ENCODE data around the gene FYN. TPM values are rescaled to one million over a fixed set of nuclear protein-coding genes. Genes with fewer than 3 reads are reported as not detected.

FYN gene
- total and polyA plus RNA-seq, 2 of the 4 experiments (the other 2 are of a cell fraction) = 30.8 to 36.4 TPM

DNA sequence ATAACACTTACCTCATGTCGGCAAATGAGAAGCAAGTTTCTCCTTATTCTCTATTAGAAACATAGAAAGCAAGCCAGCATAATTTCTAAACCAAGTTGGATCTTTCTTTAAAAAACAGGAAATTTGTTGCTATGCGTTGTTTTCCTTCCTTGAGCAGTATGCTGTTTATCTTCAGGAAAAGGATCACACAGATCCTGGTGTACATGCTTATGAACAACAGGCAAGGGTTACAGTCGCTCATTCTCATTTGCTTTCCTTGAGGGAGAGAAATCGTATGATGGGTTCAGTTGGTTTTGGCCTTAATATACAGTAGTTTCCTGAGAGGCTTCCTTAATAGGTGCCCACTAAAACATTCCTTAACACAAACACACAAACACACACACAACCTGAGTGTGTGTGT lies 118.8 kb downstream of the FYN start:
- in situ Hi-C loops (cut with MboI; ENCODE audit: low sequenced_read_pairs) = no loop called here
- TF ChIP-seq MXI1 (IDR thresholded peaks at IDR 0.05; ENCODE audit: borderline replicate concordance, low read depth, low read length) = no peak
- no peak for TF ChIP-seq NFE2L2 (IDR thresholded peaks at IDR 0.05; ENCODE audit: low read depth, low read length)
- TF ChIP-seq, protein P1, sequence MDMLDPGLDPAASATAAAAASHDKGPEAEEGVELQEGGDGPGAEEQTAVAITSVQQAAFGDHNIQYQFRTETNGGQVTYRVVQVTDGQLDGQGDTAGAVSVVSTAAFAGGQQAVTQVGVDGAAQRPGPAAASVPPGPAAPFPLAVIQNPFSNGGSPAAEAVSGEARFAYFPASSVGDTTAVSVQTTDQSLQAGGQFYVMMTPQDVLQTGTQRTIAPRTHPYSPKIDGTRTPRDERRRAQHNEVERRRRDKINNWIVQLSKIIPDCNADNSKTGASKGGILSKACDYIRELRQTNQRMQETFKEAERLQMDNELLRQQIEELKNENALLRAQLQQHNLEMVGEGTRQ (IDR thresholded peaks at IDR 0.05; ENCODE audit: low read depth, low read length) = no peak
- TF ChIP-seq POLR2A (IDR thresholded peaks at IDR 0.05; ENCODE audit: low read depth, low read length) = no peak
- TF ChIP-seq BHLHE40 (IDR thresholded peaks at IDR 0.05; ENCODE audit: low read depth, low read length) = no peak
- no peak for TF ChIP-seq SMC3 (IDR thresholded peaks at IDR 0.05; ENCODE audit: low read depth, low read length)
- no peak for TF ChIP-seq RFX5 (IDR thresholded peaks at IDR 0.05; ENCODE audit: low read depth, low read length)
- TF ChIP-seq FOS (IDR thresholded peaks at IDR 0.05; ENCODE audit: low read depth, low read length) = no peak
- TF ChIP-seq RAD21 (IDR thresholded peaks at IDR 0.05; ENCODE audit: low read length) = no peak
- no peak for TF ChIP-seq ELK1 (IDR thresholded peaks at IDR 0.05; ENCODE audit: borderline replicate concordance, low read depth, low read length)
- TF ChIP-seq CTCF (conservative IDR thresholded peaks at IDR 0.05; ENCODE audit: low read depth, low read length) = no peak
- no peak for TF ChIP-seq MAZ (IDR thresholded peaks at IDR 0.05; ENCODE audit: borderline replicate concordance, low read depth, low read length)
- no peak for TF ChIP-seq RCOR1 (IDR thresholded peaks at IDR 0.05; ENCODE audit: insufficient replicate concordance, low read length)
- no peak for TF ChIP-seq CHD1 (IDR thresholded peaks at IDR 0.05; ENCODE audit: low read depth, low read length)
- no peak for TF ChIP-seq MAFK (IDR thresholded peaks at IDR 0.05; ENCODE audit: low read depth, low read length)
- no peak for TF ChIP-seq CEBPB (IDR thresholded peaks at IDR 0.05; ENCODE audit: low read depth, low read length)
- H3K14ac ChIP-seq (replicated peaks; ENCODE audit: low read depth, low read length) = no peak overlapping the region
- dilution Hi-C loops (cut with HindIII; ENCODE audit: low sequenced_read_pairs, unreplicated experiment) = no loop called here
- H3K9me1 ChIP-seq (ENCODE audit: insufficient read depth, low read length) = peaks cover 15% of the 10 kb centered on the region
- no peaks in the 10 kb centered on the region for H4K20me1 ChIP-seq (ENCODE audit: insufficient read depth, low read length)
- no peak overlapping the region for H3K9ac ChIP-seq (ENCODE audit: low read depth, low read length)
- no peak overlapping the region for H2BK120ac ChIP-seq (ENCODE audit: low read depth, low read length)
- H4K5ac ChIP-seq (ENCODE audit: low read depth, low read length) = no peak overlapping the region; the same call in 1 of the 2 replicates
- H2AK9ac ChIP-seq (replicated peaks; ENCODE audit: low read depth, low read length, poor library complexity) = no peak overlapping the region
- no peak overlapping the region for H3K4me3 ChIP-seq (ENCODE audit: insufficient read depth, low read depth, low read length)
- no CpG with 5 or more reads among the region's 4 CpGs for WGBS, 2 experiments (ENCODE audit: extremely low coverage in 2 of 2, insufficient read length in 1 of 2)
- no peak overlapping the region for H2BK20ac ChIP-seq (ENCODE audit: low read depth, low read length)
- no peak overlapping the region for H3K4me2 ChIP-seq (ENCODE audit: low read depth, low read length)
- ChIA-PET CTCF (interaction anchor here (0.9 kb wide), 1 partner anchor 9 kb away, joined by 4 read pairs; no protein-coding TSS in a partner anchor), POLR2A (ENCODE audit: unreplicated experiment) (no interaction called here)
- H3K56ac ChIP-seq (ENCODE audit: extremely low read depth, insufficient read depth, low read length) = no peak overlapping the region
- no peak overlapping the region for H3K23ac ChIP-seq (ENCODE audit: low read depth, low read length)
- BruUV-seq (replicated peaks) = no TSS peak
- intact Hi-C loops (cut with micrococcal nuclease) = no loop called here
- no peak for DNase-seq
- no peak overlapping the region for H2BK15ac ChIP-seq (ENCODE audit: low read depth, low read length)
- no peak overlapping the region for H2AK5ac ChIP-seq (ENCODE audit: low read depth, low read length)
- H3K4me1 ChIP-seq (ENCODE audit: control insufficient read depth, insufficient read depth, low read length) = peaks cover 12% of the 10 kb centered on the region
- no peak for ATAC-seq (ENCODE audit: low read depth)
- no peak overlapping the region for H2BK5ac ChIP-seq (ENCODE audit: low read depth, low read length, poor library complexity, severe bottlenecking)
- no peaks in the 10 kb centered on the region for H3K36me3 ChIP-seq (ENCODE audit: control insufficient read depth, insufficient read depth, low read length)
- H3K4ac ChIP-seq (ENCODE audit: low read depth, low read length) = no peak overlapping the region
- no peaks in the 10 kb centered on the region for H3K27me3 ChIP-seq (ENCODE audit: control insufficient read depth, insufficient read depth, low read length)
- peaks cover 21 to 28% of the 10 kb centered on the region in 2 experiments for H3K79me1 ChIP-seq (ENCODE audit: low read depth in 1 of 2, low read length in 2 of 2)
- no peak overlapping the region for H4K8ac ChIP-seq (ENCODE audit: low read depth in 2 of 2, low read length in 2 of 2)
- no peak overlapping the region for H3K18ac ChIP-seq (ENCODE audit: low read depth, low read length)
- no peak overlapping the region for H3K27ac ChIP-seq (ENCODE audit: insufficient read depth, low read length)
- no peak overlapping the region for H4K91ac ChIP-seq (ENCODE audit: insufficient read depth, low read depth, low read length)
- no peaks in the 10 kb centered on the region for H3K9me3 ChIP-seq (ENCODE audit: control insufficient read depth, insufficient read depth, low read length)
- H2AFZ ChIP-seq (replicated peaks; ENCODE audit: low read length, poor library complexity) = no peak overlapping the region

Data from IMR-90 (cell line).